Fibroblast of lung (primary cell): Measurements from ENCODE around the gene MAMLD1. TPM values are rescaled to one million over a fixed set of nuclear protein-coding genes. Genes with fewer than 3 reads are reported as not detected.
A peak's percentile ranks its signal among the peaks of the same experiment; 100 is the strongest.

Experiments
- DNase-seq, 2 donors: peaks; one replicate each; pipeline versions ENCODE4 v3.0.0 to v3.0.0-alpha.2; 2010; ENCODE audit warnings: low read depth in 2 of 2
- H2AFZ ChIP-seq: 2 replicates; pipeline ENCODE4 v1.5.1; 2012; ENCODE audit warnings: low read length, control low read depth, inconsistent platforms
- H3K27ac ChIP-seq: 2 replicates; pipeline ENCODE4 v1.5.1; 2011; ENCODE audit warnings: low read length, control low read depth; ENCODE audit not compliant: insufficient read depth
- H3K27me3 ChIP-seq: 2 replicates; pipeline ENCODE4 v1.5.1; 2011; ENCODE audit warnings: mild to moderate bottlenecking, low read length; ENCODE audit not compliant: control insufficient read depth, insufficient read depth
- H3K36me3 ChIP-seq: 2 replicates; pipeline ENCODE4 v1.5.1; 2011; ENCODE audit warnings: low read length; ENCODE audit not compliant: control insufficient read depth, insufficient read depth
- H3K4me1 ChIP-seq: 2 replicates; pipeline ENCODE4 v1.5.1; 2011; ENCODE audit warnings: low read length; ENCODE audit not compliant: control insufficient read depth, insufficient read depth; ENCODE audit errors: extremely low read depth
- H3K4me2 ChIP-seq: 2 replicates; pipeline ENCODE4 v1.5.1; 2011; ENCODE audit warnings: low read length, control low read depth; ENCODE audit not compliant: insufficient read depth; ENCODE audit errors: extremely low read depth
- H3K4me3 ChIP-seq, 4 experiments: fragments of 200-600 bp in 1 of 4; sonication (generic) in 1 of 4; replicated peaks in 1 of 4; 2 replicates each; pipeline ENCODE4 v1.5.1; 2011 to 2016; ENCODE audit warnings: low read length in 4 of 4, low read depth in 3 of 4, mild to moderate bottlenecking in 3 of 4, control low read depth in 2 of 4, inconsistent platforms in 1 of 4, mixed read lengths in 1 of 4; ENCODE audit not compliant: insufficient read depth in 1 of 4; ENCODE audit errors: control extremely low read depth in 1 of 4
- H3K79me2 ChIP-seq: 2 replicates; pipeline ENCODE4 v1.5.1; 2012; ENCODE audit warnings: mild to moderate bottlenecking, low read length, inconsistent platforms; ENCODE audit not compliant: control insufficient read depth, insufficient read depth
- H3K9ac ChIP-seq: 2 replicates; pipeline ENCODE4 v1.5.1; 2011; ENCODE audit warnings: mild to moderate bottlenecking, low read length, control low read depth; ENCODE audit not compliant: insufficient read depth
- H3K9me3 ChIP-seq: 2 replicates; pipeline ENCODE4 v1.5.1; 2012; ENCODE audit warnings: low read depth, low read length; ENCODE audit not compliant: control insufficient read depth, insufficient read depth
- H4K20me1 ChIP-seq: 2 replicates; pipeline ENCODE4 v1.5.1; 2011; ENCODE audit warnings: low read length; ENCODE audit not compliant: control insufficient read depth, insufficient read depth; ENCODE audit errors: extremely low read depth
- EZH2 ChIP-seq: IDR thresholded peaks from 2 replicates; pipeline ENCODE4 v1.5.1; 2012; ENCODE audit warnings: low read length, control low read depth, mild to moderate bottlenecking; ENCODE audit errors: missing control alignments
- polyA plus RNA-seq, 2 donors: library from polyadenylated mRNA; depleted of rRNA in 1 of 2; stranded (reverse) in 1 of 2; unstranded in 1 of 2; fragments of >200 nt; gene quantifications; 2 replicates each; pipeline ENCODE4 v1.2.1, GENCODE V29; 2011 to 2012; ENCODE audit warnings: missing spikeins in 1 of 2
- total RNA-seq: library from RNA; depleted of rRNA; stranded (reverse); fragments of >200 nt; gene quantifications from 2 replicates; pipeline ENCODE4 v1.2.1, GENCODE V29; 2014
- TF ChIP-seq, protein P1 (sequence below), 2 donors: IDR thresholded peaks in 1 of 2; conservative IDR thresholded peaks in 1 of 2; 1 replicate in 1 of 2; 2 replicates in 1 of 2; pipeline ENCODE4 v1.5.1; 2011 to 2012; ENCODE audit warnings: low read length in 2 of 2, control low read depth in 1 of 2, inconsistent platforms in 1 of 2, low read depth in 1 of 2, mild to moderate bottlenecking in 1 of 2

Gene MAMLD1
- total and polyA plus RNA-seq, 2 donors (not counting 1 experiment from before 2014, with no cell fraction given) = 3.6 to 15.5 TPM

DNA sequence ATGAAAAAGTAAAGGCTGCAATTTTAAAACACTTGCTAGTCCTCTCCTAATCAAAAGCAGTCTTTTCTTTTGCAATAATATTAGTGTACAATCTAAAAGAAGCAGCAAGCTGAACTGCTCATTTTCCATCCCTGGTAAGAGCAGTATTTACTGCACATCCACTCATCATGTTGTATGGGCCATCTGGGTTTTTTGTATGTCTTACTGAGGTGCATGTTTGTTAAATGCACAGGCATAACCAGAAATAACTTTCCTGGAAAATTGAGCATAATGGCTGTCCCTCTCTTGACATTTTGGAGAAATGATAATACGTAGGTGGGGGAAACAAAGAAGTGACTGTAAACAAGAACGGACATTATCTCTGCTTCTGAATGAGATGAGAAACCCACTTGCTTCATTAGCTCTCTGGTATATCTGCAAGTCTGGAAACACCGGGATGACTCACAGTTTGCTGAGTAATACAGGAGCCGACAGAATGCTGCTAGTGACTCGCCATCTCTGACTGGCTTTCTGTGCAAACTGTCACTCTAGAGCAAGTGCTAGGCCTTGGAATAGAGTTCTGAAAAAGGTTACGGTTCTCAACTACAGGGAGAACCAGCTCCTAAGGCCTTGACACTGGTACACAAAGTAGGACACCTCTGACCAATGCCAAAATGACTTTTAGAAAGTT is 119.6 kb downstream of the MAMLD1 start:
- no peaks in the 10 kb centered on the region for H3K4me1 ChIP-seq
- H2AFZ ChIP-seq = no peak overlapping the region
- no peaks in the 10 kb centered on the region for H3K79me2 ChIP-seq
- TF ChIP-seq EZH2 = no peak
- TF ChIP-seq, protein P1, sequence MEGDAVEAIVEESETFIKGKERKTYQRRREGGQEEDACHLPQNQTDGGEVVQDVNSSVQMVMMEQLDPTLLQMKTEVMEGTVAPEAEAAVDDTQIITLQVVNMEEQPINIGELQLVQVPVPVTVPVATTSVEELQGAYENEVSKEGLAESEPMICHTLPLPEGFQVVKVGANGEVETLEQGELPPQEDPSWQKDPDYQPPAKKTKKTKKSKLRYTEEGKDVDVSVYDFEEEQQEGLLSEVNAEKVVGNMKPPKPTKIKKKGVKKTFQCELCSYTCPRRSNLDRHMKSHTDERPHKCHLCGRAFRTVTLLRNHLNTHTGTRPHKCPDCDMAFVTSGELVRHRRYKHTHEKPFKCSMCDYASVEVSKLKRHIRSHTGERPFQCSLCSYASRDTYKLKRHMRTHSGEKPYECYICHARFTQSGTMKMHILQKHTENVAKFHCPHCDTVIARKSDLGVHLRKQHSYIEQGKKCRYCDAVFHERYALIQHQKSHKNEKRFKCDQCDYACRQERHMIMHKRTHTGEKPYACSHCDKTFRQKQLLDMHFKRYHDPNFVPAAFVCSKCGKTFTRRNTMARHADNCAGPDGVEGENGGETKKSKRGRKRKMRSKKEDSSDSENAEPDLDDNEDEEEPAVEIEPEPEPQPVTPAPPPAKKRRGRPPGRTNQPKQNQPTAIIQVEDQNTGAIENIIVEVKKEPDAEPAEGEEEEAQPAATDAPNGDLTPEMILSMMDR (conservative IDR thresholded peaks at IDR 0.05 in 1 of 2, IDR thresholded peaks at IDR 0.05 in 1 of 2; ENCODE audit: low read depth in 1 of 2, low read length in 2 of 2) = no peak
- H4K20me1 ChIP-seq = no peaks in the 10 kb centered on the region
- no peaks in the 10 kb centered on the region for H3K27me3 ChIP-seq
- peak; percentile 34 to 83 for DNase-seq
- H3K9me3 ChIP-seq = no peaks in the 10 kb centered on the region
- no peak overlapping the region for H3K4me3 ChIP-seq
- H3K27ac ChIP-seq = no peak overlapping the region
- no peaks in the 10 kb centered on the region for H3K36me3 ChIP-seq
- H3K4me2 ChIP-seq = no peak overlapping the region
- H3K9ac ChIP-seq = no peak overlapping the region

DNA sequence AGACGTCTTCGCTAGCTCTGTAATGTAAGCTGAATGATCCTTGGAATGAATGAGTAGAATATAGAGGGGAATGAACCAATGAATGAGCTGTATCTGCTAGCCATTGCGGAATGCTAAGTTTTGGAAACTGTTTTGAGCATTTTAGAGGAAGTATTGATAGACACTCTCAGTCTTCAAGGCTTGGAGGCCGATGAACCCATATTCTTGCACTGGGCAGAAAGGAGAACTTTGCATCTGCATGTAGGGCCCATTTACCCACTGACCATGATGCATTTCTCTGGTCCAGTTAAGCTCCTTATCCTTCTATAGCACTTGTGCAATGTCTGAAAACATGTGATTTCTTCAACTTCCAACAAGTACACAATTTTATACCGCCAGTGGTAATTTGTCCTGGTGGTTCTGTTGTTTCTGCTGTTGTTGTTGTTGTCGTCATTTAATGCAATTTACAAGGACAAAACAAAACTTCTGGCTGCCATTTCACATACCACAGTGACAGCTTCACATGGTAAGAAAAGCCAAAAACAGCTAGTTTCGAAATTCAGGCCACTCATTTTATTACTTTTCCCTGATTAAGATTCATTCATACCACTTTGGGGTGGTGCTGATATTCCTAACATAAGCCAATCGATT is 120.4 kb downstream of the MAMLD1 start:
- Histone ChIP-seq H3K36me3 (no peaks in the 10 kb centered on the region), H3K27ac (no peak overlapping the region), H2AFZ (no peak overlapping the region), H3K4me1 (no peaks in the 10 kb centered on the region), H3K79me2 (no peaks in the 10 kb centered on the region), H3K27me3 (no peaks in the 10 kb centered on the region), H4K20me1 (no peaks in the 10 kb centered on the region), H3K9ac (no peak overlapping the region), H3K9me3 (no peaks in the 10 kb centered on the region), H3K4me3 (no peak overlapping the region), H3K4me2 (no peak overlapping the region)
- TF ChIP-seq, protein P1 (conservative IDR thresholded peaks at IDR 0.05 in 1 of 2, IDR thresholded peaks at IDR 0.05 in 1 of 2; ENCODE audit: low read depth in 1 of 2, low read length in 2 of 2) = no peak
- DNase-seq = no peak

DNA sequence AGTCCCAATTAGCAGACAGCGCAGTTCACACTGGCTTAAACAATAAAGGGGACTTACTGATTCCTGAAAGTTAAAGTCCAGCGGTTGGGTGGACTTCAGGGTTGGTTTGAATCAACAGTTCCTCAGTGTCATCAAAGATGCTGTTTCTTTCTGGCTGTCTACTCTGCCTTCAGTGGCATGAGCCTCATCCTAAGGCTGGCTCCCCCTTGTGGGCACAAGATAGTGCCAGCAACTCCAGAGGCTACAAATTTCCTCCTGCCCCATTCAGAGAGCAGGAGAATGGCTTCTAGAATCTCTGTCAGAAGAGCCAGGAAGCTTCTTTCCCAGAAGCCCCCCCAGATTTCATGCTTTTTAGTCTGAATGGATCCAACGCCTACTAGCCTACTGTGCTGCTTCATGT is 122.9 kb downstream of the MAMLD1 start:
- no peak overlapping the region for H2AFZ ChIP-seq
- H3K4me1 ChIP-seq = no peaks in the 10 kb centered on the region
- H3K27ac ChIP-seq = no peak overlapping the region
- H3K4me3 ChIP-seq = no peak overlapping the region
- TF ChIP-seq, protein P1 (conservative IDR thresholded peaks at IDR 0.05 in 1 of 2, IDR thresholded peaks at IDR 0.05 in 1 of 2; ENCODE audit: low read depth in 1 of 2, low read length in 2 of 2) = peak; percentile 63 to 67
- TF ChIP-seq EZH2 = no peak
- no peaks in the 10 kb centered on the region for H3K9me3 ChIP-seq
- no peaks in the 10 kb centered on the region for H3K79me2 ChIP-seq
- no peaks in the 10 kb centered on the region for H4K20me1 ChIP-seq
- no peak overlapping the region for H3K9ac ChIP-seq
- no peaks in the 10 kb centered on the region for H3K27me3 ChIP-seq
- H3K4me2 ChIP-seq = no peak overlapping the region
- H3K36me3 ChIP-seq = peaks cover 1% of the 10 kb centered on the region
- peak; percentile 36 to 69 for DNase-seq
